Activated CD4-positive, alpha-beta T cell treated with anti-CD3 and anti-CD28 coated beads for 1 hour (primary cell): ENCODE measurements around the gene NECAB2.
"Not testable (repeated sequence)": the region's sequence is repeated elsewhere in the genome, so short reads cannot be mapped to it uniquely, and the experiment has no call there.

Source experiments
- DNase-seq: peaks from one replicate; pipeline ENCODE4 v3.0.0-alpha.2; 2020

The NECAB2 gene

DNA sequence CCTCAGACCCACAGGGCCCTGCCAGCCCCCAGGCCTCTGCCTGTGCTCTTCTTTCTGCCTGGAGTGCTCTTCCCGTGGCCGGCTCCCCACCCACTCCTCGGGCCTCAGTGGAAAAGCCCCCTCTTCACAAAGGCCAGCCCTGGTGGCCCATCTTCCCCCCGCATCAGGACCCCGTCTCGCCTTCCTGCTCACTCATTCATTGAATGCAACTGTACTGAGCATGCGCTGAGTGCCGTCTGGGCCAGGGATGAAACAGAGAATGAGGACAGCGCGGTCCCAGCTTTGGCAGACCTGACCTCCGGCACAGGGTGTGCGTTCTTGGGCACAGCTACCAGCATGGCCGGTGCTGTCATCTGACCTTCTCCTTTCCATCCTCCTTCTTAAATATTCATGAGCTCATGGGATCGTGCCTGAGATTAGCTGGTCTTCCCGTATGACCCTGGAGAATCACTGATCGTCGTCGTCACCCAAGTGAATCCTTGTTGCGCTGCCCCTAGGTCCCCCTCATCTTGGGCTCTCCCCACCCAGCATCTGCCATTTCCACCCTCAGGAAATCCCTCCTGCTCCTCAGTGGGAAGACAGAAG lies 31.4 kb upstream of the NECAB2 start:
- DNase-seq = no peak

DNA sequence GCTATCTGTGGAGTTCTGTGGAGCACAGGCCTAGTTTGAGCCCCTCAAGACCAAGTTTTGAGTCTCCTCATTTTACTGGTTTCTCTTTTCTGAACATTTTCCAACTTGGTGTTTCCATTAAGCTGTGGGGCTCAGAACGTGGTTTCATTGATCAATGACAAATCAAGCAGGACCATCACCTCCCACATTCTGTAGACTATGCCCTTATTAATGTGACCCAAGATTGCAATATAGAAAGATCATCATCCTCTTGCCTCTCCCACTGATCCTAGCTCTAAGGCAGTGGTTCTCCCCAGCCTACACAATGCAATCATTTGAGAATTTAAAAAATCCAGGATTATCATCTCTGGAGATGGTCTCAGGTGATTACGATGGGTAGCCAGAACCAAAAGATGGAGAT lies 30.8 kb upstream of the NECAB2 start:
- DNase-seq = no peak

DNA sequence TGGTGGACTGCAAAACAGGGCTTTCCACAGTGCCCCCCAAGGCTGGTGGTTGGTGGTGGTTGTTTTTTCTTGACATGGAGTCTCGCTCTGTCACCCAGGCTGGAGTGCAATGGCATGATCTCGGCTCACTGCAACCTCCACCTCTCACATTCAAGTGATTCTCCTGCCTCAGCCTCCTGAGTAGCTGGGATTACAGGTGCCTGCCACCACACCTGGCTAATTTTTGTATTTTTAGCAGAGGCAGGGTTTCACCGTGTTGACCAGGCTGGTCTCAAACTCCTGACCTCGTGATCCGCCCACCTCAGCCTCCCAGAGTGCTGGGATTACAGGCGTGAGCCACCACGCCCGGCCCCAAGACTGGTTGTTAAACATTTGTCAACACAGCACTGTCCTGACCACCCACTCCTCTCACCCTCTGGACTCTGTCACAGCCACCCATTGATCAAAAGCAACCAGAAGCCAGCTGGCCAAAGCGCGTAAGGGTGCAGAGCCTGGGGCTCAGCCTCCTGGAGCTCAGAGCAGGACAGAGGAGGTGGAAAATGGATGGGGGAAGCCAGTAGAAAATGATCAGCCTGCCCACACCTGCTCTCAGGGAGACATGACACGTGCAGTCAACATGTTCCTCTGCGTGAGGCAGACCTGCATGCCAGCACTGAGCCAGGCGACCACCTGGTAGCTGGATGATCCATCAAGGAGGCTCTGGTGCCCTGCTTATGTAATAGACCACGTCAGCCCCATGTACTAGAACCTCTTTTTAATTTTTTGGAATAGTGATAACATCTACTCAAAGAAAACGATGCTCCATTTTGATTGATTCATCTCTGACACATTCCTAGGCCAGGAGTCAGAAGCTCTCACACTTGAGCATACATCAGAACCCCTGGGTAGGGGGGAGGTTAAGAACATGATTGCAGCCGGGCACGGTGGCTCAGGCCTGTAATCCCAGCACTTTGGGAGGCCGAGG lies 29.8 kb upstream of the NECAB2 start:
- DNase-seq = no peak

DNA sequence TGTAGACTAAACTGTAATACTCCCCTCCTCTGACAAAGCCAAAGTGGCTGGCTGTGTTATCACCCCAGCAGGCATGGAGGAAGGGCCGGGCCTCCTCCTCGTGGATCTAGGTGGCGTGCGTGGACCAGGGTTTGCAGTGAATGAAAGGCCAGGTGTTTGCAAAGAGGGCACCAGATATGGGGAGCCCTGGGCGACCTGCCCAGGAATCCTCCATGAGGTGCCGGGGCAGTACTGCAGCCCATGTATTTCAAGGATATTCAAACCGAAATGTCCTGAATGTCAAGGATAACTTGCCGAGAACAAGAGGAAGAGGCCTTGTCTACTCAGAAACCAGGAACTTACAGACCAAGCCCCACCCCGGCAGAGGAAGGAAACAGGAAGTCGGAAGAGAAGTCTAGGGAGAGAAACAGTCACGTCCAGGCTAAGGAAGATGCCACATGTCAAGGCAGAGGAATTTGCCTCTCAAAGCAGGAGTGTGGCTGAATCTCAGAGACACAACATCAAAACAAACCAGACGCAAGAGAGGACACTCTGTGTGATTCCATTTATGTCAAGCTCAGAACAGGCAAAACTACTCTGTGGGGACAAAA lies 28.7 kb upstream of the NECAB2 start:
- DNase-seq = no peak

DNA sequence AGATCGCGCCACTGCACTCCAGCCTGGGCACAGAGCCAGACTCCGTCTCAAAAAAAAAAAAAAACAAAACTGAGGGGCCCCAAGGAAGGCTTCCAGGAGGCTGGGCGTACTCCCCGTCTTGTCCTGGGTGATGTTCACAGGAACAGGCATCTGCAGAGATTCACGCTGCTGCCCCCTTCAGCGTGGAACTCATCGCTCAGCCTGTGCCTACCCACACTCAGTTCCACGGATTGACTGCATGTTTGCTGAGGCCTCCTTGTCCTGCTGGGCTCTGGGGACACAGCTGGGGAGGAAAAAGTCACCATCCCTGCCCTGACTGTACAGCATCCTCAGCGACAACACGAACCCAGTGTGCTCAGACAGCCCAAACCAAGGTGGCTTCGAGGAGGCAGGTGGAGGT lies 27.9 kb upstream of the NECAB2 start:
- no peak for DNase-seq

DNA sequence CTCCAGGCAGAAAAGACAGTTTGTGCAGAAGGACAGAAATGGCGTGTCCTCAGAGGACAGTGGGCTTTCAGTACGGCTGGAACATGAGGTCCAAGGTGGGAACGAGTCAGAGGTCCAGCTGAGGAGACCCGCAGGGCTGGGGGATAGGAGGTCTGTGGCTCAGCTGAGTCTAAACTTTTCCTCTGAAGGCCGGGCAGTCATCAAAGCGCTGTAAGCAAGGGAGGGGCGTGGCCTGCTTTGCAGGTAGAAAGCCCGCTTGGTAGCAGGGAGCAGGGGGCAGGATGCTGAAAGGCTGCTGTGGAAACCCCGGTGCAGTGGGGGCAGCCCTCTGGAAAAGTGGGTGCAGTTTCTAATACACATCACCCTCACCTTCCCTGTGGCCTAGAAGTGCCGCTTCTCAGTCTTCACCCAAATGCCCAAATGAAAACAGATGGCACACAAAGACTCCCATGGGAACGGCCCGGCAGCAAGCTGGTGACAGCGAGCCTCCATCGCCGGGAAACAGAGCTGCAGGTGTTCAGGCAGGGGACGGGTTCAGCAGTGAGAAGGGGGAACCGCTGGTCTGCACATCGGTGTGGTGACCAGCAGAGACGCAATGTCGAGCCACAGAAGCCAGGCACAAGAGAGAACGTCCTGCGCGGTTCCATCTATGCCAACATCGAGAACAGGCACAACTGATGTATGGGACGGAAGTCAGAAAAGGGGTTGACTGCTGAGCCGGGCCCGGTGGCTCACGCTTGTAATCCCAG lies 27.2 kb upstream of the NECAB2 start:
- DNase-seq = no peak

DNA sequence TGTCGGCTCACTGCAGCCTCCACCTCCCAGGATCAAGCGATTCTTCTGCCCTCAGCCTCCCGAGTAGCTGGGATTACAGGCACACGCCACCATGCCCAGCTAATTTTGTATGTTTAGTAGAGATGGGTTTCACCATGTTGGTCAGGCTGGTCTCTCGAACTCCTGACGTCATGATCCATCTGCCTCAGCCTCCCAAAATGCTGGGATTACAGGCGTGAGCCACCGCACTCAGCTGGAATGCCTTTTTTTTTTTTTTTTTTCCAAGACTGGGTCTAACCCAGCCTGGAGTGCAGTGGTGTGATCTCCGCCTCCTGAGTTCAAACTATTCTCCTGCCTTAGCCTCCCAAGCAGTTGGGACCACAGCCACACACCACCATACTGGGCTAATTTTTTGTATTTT lies 26.5 kb upstream of the NECAB2 start:
- DNase-seq = not testable (repeated sequence)

DNA sequence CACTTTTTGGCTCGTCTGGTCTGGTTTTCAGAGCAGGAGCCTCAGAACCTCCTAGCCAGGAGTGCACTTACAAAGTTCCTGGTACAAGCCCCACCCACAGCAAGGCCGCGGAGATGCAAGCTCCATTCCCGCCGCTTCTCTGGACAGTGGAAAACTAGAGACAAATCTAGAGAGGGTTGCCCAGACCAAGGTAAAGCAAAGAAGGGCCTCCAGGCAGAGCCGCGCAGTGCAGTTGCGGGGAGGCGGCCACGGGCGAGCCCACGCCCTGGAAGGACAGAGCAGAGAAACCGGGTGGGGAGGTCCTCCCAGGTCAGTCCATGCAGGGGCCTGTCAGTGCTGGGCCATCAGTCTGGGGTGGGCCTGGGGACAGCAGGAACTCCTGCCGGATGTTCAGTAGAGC lies 26.0 kb upstream of the NECAB2 start:
- no peak for DNase-seq

DNA sequence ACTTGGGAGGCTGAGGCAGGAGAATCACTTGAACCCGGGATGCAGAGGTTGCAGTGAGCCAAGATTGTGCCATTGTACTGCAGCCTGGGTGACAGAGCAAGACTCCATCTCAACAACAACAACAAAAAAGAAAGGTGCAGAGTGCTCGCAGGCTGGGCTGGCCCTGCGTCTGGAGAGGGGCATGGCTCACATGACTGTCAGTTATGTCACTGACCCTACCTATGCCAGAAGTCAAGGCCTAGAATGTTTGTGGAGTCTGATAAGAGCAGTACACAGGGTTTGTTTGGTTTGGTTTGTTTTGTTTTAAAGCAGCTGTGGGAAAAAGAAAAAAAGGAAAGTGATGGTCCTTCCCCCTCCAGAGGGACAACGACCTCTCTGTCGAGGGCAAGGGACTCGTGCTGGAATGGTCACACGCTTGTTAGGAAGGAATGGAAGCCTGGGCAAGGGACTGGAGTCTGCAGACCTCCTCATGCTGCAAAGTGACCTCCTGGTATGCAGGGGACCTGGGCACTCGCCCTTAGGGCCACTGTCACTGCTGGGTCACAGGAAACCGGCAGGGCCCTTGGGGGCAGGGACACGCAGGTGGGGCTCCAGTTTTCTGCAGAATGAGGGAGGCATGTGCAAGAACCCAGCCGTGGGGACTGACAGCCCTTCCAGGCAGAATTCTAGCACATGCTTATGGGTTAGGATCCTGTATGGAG lies 25.1 kb upstream of the NECAB2 start:
- no peak for DNase-seq

DNA sequence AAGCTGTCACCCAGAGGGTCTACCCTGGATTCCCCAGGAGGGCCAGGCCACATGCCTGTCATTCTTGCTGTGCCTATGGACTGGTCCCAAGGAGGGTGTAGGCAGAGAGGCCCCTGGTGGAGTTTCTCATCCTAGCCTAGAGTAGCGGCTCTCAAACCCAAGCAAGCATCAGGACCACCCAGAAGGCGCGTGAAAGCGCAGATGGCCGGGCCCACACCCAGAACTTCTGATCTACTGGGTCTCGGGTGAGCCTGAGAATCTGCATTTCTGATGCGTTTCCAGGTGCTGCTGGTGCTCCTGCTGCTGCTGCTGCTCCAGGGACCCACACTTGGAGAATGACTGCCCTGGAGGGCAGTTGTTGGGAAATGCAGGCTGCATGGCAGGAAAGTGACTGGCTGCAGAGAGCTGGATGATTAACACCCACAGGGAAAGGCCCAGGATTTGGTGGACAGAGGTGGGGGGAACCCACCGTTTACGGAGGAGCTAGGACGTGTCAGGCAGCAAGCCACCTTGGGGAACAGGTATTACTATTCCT lies 24.5 kb upstream of the NECAB2 start:
- no peak for DNase-seq

DNA sequence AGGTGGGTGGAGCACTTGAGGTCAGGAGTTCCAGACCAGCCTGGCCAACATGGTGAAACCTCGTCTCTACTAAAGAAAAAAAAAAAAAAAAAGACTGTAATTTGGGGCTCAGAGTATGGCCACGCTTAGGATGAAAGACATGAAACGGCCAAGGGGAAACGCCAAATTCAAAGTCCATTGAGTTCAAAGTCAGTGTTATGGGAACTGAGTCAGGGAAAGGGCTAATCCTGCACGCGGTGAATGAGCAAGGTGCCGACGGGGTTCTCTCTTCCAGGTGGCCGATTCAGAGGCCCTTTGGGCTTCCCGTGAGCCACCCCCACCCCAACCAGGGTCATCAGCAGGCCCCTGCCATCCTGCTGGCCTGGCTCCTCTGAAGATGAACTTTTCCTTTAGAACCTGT lies 22.5 kb upstream of the NECAB2 start:
- DNase-seq = no peak

DNA sequence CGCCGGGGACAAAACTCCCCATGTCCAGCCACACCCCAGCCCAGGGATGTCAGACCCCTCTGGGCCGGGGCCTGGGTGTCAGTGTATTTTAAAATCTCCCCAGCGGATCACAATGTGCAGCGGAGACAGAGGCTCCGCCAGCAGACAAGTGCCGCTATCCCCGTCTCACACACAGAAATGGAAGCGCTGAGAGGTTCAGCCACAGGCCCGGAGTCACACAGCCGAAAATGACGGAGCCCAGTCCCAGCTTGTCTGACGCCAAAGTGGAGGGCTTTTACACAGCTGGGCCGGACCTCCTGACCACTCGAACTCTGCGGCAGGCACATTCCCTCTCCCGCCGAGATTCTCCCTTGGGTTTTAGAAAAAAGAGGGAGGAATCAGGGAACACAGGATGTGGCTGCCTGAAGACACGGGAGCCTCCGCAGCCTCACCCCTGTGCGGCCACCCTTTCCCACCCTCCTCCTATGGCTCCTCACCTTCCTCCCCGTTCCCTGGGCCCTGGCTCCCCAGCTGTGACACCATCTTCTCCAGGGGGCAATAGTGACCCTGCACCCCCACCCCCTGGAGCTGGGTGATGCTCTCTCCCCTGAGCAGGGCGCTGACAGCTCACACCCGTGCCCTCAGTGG lies 21.8 kb upstream of the NECAB2 start:
- DNase-seq = no peak

DNA sequence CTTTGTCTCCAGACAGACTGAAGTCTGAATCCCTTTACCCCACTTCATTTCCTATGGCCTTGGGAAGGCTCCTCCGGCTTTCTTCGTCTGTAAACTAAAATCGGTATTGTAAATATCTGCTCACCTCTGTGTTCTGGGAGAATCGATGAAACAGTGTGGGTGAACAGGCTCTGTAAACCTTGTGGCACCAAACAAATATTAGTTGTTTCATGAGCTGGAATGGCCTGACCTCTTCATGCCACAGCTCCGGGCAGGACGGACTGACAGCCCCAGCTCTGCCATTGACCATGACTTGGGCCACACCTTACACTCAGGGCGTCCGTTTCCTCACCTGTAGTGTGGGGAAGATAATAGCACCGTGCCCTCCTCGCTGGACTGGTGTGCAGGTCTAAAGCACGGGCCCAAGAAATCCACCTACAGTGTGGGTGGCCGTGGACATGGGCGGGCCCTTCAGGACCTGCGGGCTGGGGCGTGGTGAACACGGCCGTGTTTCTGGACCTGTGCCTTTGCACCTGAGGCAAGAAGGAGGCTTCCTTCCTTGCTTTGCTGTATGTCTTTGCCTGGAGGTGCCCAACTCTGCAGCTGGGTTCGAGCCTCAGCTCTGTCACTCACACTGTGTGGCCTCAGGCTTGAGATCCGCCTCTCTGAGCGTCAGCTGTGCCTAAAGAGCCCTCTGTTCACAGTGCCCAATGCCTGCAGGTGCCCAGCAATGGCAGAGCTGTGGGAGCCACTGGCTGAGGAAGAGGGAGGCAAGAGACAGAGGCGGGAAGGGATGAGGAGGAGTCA lies 21.1 kb upstream of the NECAB2 start:
- no peak for DNase-seq

DNA sequence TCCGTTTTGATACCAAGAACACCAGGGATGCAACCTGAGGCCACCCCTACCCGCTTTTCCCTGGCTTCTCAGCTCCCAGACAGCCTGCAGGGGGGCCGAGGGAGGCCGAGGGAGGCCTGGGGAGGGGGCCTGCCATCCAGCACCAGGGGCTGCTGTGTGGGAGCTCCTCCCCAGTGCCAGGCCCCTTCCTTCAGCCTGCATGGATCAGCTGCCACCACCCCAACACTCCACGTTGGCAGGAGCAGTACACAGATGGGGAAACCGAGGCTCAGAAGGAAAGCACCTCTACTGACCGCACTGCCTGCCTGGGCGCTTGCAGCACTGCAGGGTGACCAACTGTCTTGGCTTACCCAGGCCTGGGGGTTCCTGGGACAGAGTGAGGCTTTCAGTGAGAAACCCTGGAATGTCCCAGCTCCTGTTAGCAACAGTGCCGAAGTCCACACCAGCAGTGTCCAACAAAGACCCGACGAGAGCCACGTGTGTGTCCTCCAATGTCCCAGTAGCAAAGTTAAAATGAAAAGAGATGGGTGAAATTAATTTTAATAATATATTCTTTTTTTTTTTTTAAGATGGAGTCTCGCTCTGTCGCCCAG lies 20.3 kb upstream of the NECAB2 start:
- DNase-seq = no peak

DNA sequence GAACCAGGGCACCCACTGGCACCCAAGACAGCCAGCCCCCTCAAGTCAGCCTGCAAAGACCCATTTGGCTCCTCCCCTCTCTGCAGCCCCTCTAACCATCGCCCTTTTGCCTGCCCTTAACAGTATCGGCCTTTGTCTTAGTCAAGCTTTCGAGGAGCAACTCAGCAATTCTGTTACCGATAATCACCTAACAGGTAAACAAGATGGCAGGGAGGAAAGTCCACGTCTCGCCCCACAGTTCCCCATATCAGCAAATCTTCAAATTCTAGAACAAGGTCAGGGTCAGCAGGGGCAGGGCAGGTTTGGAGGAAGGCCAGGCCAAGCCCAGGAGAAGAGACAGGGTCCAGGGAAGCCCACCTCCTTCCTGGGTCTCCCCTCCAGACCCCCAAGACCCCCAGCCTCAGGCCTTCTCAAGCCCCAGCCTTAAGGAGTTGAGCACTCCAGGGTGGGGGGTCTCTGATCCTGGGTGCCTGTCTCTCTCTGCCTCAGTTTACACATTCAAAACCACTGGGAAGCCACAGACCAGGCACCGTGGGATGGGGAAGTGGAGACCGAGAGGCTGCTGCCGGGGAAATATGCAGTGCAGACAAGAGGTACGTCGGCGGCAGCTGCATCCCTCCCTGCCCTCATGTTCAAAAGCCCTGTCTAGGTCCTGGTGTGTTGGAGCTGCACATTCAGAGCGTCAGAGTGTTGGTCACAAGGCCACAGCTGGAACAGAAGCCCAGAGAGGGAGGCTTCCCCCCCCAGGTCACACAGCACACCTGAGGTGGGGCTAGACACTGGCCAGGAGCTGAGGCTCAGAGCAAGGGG lies 18.9 kb upstream of the NECAB2 start:
- DNase-seq = no peak

DNA sequence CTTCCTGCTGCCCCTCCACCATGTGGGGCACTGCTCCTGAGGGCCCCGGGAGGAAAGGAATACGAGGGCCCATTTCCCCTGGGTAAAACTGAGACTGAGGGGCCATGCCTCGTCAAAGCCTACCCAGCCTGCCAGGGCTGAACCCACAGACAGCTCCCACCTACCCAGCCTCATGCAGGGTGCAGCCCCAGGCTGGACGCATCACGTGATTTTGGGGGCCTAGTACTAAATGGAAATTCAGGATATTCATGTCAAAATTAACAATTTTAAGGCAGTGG lies 18.4 kb upstream of the NECAB2 start:
- DNase-seq = no peak

DNA sequence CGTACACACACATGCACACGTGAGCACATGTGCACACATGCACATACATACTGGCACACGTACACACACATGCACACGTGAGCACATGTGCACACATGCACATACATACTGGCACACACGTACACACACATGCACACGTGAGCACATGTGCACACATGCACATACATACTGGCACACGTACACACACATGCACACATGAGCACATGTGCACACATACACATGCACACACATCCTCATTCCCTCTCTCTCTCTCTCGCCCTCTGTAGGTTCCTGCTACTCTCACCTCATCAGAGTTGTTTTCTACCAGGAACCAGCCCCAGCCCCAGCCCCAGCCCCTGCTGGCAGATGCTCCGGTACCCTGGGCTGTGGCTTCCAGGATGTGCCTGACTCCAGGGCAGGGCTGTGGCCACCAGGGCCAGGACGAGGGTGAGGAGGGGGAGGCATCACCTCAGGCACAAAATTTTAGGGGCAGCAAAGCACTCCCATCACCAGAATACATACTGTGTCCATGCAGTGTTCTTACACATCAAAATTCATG lies 17.1 kb upstream of the NECAB2 start:
- not testable (repeated sequence) for DNase-seq

DNA sequence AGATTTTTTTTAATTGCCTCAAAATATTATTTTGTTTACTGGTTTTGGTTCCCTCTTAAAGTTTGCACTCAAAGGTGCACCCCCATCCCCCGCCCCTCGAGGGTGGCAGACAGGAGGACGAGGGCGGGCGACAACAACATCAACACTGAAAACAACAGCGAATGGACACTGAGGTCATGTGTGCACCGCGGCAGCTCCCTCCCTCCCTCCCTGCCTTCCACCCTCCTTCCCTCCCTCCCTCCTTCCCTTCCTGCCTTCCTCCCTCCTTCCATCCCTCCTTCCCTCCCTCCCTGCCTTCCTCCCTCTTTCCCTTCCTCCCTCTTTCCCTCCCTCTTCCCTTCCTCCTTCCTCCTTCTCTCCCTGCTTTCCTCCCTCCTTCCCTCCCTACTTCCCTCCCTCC lies 16.5 kb upstream of the NECAB2 start:
- DNase-seq = no peak

DNA sequence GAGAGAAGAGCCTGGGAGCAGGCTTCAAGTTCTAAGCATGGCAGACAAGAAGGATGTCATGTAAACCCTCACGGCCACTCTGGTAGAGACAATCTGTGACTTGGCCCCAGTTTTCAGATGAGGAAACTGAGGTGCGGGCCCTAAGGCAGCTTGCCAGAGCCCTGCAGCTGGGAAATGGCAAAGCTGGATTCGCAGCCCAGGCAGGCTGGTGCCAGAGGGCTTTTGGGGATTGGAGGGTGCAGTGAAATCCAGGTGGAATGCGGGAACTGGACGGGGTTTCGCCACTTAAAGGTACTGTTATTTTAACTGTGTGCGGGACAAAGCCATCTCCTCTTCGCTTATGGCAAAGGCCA lies 15.5 kb upstream of the NECAB2 start:
- DNase-seq = no peak
